Urinary bladder (tissue), 4 donors: ENCODE results near the gene IRX6. TPM values are rescaled to one million over a fixed set of nuclear protein-coding genes. Genes with fewer than 3 reads are reported as not detected.

Experiments
- DNase-seq: peaks from one replicate; pipeline ENCODE4 v3.0.0-alpha.2; 2015; ENCODE audit errors: extremely low spot score
- H3K27ac ChIP-seq: one replicate; pipeline ENCODE4 v1.5.1; 2013; ENCODE audit warnings: low read depth, mild to moderate bottlenecking, moderate library complexity
- H3K36me3 ChIP-seq: one replicate; pipeline ENCODE4 v1.6.1; 2013; ENCODE audit warnings: mild to moderate bottlenecking, moderate library complexity; ENCODE audit not compliant: insufficient read depth
- H3K4me1 ChIP-seq: one replicate; pipeline ENCODE4 v1.6.1; 2013; ENCODE audit warnings: mild to moderate bottlenecking, moderate library complexity; ENCODE audit not compliant: insufficient read depth
- H3K4me3 ChIP-seq: one replicate; pipeline ENCODE4 v1.5.1; 2013; ENCODE audit warnings: low read depth, low read length
- WGBS: extraction: QIAGEN DNeasy Blood & Tissue Kit; methylation state at CpG from one replicate; pipeline ENCODE4 v1.1.7; 2013; 5-methylcytosine and 5-hydroxymethylcytosine counted together
- polyA plus RNA-seq: library from polyadenylated mRNA; stranded (reverse); fragments of 200-250 nt; gene quantifications from one replicate; pipeline ENCODE4 v1.2.3, GENCODE V29; 2013
- small RNA-seq: library from RNA; depleted of rRNA; stranded (forward); fragments of <200 nt; gene quantifications from one replicate; pipeline ENCODE3, GENCODE V24; 2014
- total RNA-seq: library from RNA; depleted of rRNA; stranded (reverse); fragments of >200 nt; gene quantifications from one replicate; pipeline ENCODE4 v1.2.3, GENCODE V29; 2014
- donor health status: healthy with polysubstance abuse.
- donor health status: healthy.

IRX6 gene
- total and polyA plus RNA-seq, 2 donors, result 0.06 TPM; not detected in 1

DNA sequence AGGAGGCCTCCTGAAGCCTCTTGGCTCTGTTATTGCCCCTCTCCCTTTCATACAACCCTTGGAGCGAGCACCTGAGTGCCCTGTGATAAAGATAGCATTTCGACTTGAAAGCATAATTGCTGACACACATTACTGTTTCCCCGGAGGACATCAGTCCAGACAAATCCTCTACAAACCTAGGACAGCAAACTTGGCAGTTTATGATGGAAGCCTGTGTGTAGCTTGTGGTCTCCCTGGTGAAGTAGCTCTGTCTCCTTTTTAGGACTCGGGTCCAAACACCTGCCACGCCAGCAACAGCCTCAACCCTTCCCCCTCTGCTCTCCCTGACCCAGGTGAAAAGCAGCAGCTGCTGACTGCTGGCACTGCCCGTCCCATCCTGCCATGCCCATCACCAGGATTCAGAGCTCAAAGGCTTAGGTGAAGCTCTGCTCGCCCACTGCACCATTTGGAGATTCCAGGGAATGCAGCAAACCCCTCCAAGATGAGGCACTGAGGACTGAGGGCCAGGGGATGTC lies 55.9 kb downstream of the IRX6 start:
- no peaks in the 10 kb centered on the region for H3K4me1 ChIP-seq
- no peak overlapping the region for H3K27ac ChIP-seq
- no peaks in the 10 kb centered on the region for H3K36me3 ChIP-seq
- no peak for DNase-seq
- 75% methylated on average over 7 of the region's 7 CpGs for WGBS
- no peak overlapping the region for H3K4me3 ChIP-seq

Small RNA genes within 50 kb of the gene (small RNA-seq; reads per million reads assigned to genes)
- gene RN7SL841P, result not detected

Other genes starting within 250 kb of the IRX6 start
- 455 TPM for gene MMP2, start 155.0 kb downstream of the IRX6 start, total RNA-seq
- gene MMP2, start 155.0 kb downstream of the IRX6 start, polyA plus RNA-seq, result 430 TPM
- 60.4 TPM for gene LPCAT2, start 184.9 kb downstream of the IRX6 start, total RNA-seq
- 12.4 TPM for gene LPCAT2, start 184.9 kb downstream of the IRX6 start, polyA plus RNA-seq
- gene CAPNS2, start 242.5 kb downstream of the IRX6 start, total RNA-seq, result 17.9 TPM
- gene CAPNS2, start 242.5 kb downstream of the IRX6 start, polyA plus RNA-seq, result 3.9 TPM